Activated CD4-positive, alpha-beta T cell treated with anti-CD3 and anti-CD28 coated beads for 1 hour (primary cell): ENCODE measurements around the gene MEGF11.

Experiments
- DNase-seq: peaks from one replicate; pipeline ENCODE4 v3.0.0-alpha.2; 2020

Gene MEGF11

DNA sequence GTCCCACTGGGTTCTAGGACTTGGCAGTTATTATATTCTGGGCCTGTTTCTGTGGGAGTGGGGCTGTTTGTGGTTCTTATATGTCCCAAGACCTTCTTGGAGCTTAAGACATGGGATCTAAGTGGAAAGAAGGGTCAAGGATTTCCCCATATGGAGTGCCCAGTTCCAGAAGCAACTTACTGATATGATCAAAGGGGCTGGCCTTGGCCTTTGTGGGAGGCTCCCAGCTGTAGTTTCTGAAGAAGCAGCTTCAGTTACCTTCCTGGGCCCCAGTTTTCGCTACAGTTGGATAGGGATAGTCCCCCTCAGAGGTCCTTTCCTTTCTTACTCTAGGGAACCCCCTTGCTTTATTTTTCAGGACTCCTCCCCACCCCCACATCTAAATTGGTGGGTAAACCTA is 328.2 kb downstream of the MEGF11 start:
- DNase-seq = no peak

DNA sequence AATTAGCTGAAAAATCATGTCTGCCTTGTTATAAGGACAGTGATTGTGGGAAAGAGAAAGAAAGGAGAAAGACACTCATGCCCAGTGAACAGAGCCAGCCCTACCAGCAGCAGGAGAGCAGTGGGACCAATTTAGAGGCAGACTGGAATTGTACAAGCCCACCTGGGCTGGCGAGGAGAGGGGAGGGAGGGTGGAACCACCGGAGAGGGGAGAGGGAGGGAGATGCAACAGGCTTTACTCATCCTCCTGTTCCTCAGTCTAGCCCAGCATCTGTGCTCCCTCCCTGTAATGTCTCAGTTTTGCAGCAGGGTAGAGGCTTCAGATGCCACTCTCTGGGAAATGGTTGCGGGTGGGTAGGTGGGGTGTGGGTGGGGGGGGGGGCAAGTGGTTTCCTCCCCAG is 329.5 kb downstream of the MEGF11 start:
- no peak for DNase-seq

DNA sequence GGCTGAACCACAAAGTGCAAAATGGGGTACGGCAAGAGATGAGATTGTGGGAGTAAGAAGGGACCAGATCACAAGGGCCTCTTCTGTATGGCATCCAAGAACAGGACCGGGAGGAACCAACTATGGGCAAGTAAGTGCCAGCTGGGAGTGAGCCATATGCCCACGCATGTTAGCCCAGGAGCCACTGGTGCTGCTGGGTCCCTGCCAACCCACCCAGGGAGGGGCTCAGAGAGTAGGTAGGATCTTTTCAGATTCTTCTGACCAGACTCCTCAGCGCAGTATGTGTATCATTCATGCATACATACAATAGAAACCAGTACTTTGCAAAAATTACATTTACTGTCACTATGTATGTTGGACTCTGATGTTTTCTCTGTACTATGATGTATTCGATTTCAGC is 330.3 kb downstream of the MEGF11 start:
- DNase-seq = no peak

DNA sequence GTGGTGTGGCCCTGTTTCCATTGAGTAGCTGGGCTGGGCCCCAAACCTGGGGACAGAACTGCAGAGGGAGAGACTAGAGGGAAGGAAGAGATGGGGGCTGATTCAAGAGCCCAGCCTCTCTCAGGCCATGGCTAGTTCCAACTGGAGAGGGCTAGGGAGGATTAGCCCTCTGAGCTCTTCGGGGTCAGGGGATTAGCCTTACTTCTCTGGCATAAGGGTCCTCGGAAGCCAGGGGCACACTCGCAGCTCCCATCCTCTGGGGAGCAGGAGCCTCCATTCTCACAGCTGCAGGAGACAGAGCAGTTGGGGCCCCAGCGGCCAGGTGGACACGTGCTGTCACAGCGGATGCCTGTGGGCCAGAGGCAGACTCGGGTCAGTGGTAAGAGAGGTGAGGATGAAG is 330.9 kb downstream of the MEGF11 start:
- DNase-seq = no peak

DNA sequence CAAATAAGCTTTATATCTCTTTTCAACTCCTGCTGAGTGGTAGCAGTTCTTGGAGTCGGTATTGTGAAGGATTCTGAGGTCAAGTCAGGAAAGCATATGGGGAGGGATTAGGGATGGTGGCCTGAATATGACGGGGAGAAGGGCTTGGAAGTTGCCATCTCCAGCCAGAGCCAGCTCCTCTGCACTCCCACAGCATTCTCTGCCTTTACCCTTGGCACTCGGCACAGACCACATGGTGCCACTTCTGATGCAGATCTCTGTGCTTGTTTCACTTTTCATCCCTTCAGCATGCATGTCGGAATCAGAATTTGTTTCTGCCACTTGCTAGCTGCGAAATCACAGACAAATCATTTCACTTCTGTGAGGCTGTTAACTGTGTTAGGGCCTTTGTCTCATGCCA is 331.8 kb downstream of the MEGF11 start:
- no peak for DNase-seq

DNA sequence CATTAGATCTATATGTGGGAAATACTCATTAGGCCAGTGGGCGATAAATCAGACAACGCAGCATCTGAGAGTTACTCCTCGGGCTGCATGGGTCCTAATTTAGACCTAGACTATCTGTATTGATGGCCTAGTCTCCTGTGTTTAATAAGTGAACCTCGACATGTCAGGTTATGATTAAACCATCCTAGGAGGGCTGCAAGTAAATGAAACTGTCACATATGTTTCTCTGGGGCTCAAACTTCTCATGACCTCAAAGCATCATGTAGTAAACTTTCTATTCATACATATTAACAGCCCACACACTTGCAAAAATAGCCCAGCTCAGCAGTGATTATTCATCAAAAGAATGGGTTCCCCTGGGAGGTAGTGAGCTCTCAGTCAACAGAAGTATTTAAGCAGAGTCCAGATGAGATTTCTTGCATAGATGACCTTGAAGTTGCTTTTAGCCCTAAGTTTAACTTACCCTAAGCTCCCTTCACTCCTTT is 332.7 kb downstream of the MEGF11 start:
- no peak for DNase-seq

DNA sequence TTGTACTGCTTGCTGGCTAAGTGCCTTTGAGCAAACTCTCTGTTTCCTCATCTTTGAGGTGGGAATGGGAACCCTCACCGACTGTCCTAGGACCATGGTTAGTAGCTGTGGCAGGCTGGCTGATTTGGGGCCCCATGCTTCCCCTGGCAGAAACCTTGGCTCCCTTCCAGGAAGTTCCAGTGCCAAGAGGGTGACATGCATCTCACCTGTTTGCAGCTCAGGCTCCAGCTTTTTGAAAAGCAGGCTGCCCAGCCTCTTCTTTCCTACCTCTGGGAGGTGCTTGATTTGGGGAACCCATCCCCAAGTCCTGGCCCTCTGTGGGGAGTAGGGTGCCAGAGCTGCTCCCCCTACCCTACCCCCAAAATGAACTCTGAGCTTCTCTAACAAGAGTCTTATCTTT is 333.4 kb downstream of the MEGF11 start:
- DNase-seq = no peak

DNA sequence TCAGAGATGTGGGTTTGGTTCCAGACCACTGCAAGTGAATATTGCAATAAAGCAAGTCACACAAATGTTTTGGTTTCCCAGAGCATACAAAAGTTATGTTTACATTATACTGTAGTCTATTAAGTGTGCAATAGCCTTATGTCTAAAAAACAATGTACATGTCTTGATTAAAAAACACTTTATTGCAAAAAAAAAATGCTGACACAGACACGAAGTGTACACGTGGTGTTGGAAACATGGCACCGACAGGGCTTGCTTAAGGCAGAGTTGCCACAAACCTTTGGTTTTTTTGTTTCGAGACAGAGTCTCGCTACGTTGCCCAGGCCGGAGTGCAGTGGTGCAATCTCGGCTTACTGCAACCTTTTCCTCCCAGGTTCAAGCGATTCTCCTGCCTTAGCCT is 334.2 kb downstream of the MEGF11 start:
- no peak for DNase-seq

DNA sequence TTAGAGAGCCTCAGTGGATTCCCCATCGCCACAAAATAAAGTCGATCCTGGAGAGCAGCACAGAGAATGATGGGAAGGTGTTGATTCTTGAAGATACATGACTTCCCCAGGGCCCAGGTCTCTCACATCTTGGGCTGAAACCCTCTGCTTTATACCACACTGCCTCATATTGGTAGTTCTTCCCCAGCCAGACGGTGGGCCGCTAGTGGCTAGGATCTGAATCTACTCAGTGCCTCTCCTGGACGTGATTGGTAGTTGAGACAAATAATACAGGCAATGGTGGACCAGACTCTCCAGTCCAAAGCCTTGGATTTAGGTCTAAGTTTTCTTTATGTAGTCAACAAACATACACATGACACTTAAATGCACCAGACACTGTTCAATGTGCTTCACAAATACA is 334.6 kb downstream of the MEGF11 start:
- DNase-seq = no peak

DNA sequence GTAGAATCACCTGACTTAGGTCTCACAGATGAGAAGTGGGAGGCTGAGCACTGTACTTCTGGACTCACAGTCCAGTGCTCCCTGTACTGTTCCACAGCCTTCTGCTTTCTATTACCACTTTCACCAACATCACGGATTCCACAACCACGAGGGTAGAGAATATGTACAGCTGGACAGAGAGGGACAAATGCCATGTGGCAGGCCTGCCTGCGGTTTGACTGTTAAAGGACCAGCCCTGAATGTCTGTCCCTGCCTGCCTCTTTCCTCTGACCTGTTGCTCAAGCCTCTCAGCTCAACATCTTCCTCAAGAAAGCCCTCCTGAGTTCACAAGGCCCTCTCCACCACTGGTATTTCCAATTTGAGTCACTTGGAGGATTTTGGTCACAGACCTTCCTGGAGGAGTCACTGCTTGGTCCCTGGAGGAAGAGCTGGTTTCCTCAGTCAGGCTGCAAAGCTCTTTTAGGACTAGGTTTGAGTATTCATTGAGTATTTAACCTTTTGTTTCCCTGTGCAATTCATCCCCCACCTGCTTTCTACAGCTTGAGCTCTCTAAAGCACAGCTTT is 335.1 kb downstream of the MEGF11 start:
- no peak for DNase-seq

DNA sequence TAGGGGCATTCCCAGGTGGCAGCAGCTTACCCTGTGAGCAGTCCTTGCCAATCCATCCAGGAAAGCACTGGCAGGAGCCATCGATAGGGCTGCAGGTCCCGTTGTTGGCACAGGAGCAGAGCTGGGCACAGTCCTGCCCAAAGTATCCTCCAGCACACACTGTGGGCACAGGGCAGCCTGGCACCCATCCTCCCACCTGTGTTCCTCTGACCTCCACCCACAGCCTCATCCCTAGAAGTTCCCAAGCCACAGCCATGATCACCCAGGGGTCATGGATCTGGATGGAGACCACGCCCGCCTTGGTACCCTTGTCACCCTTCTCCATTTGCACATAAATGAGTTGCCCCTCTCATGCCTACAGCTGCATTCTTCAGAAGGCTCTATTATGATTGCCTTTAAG is 335.6 kb downstream of the MEGF11 start:
- DNase-seq = no peak

DNA sequence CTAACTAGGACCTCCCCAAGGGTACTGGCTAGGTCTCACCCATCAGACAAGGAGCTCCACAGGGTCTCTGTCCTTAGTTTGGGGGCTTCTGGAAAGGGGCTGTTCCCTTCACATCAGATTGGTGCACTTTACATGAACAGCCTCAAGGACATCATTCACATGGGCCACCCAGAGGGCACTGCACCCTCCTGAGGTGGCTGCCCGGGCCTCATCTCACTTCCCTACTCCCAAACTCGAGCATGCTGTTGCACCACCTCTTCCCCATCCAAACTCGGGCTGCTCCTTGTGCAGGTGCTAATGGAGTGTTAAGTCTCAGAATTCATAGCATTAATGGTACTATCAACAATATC is 336.2 kb downstream of the MEGF11 start:
- no peak for DNase-seq

DNA sequence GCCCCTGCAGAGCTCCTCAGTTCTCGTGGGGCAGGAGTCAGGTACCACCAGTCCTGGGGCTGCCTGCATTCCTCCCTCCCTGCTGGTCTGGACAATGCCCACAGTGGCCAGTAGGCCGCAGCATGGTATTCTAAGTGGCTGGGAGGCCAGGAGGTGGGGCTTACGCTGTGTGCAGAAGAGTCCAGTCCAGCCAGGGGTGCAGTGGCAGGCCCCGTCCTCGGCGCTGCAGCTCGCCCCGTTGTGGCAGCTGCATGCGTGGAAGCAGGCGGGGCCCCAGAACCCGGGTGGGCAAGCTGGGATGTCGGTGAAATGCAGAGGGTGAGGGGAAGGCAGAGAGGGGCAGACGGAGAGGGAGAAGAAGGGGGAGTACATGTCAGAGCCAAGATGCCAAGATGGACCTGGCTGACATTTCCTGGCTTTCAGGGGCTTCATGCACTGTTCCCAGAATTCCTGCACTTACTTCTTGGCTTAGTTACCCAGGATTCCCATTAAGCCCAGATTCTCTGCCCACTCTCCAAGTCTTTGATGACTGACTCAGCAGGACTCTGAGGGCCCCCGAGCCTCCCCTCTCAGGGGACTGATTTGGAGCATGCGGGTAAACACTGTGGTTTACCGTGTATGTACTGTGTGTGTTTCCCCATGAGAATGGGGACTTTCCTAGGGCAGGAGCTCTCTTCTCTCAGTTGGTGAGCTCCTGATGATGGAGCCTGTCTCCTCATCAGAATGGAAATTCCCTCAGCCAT is 336.7 kb downstream of the MEGF11 start:
- no peak for DNase-seq

DNA sequence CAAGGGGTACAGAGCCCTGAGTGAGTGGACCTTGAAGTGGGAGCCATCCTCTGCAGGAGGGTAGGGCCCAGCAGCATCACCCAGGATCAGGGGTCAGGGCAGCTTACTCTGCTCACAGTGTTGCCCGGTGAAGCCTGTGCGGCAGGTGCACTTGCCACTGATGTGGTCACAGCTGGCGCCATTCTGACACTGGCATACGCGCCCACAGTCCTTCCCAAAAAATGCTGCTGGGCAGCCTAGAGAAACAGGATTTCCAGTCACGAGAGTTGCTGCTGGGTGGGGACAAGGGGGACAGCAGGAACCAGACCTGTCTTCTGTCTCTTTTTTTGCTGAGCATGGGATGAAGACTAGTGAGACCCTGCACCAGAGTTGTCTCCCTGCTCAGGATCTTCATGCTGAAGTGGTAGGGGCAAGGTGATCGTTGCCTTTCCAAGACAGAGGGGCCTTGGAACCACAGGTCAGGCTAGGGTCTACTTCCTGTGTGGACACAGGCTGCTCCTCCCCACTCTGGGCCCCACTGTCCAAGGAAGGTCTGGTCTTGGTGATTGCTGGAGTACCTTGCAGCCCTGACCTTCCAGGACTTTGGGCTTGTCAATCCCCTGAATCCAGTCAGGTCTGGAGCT is 337.4 kb downstream of the MEGF11 start:
- no peak for DNase-seq

DNA sequence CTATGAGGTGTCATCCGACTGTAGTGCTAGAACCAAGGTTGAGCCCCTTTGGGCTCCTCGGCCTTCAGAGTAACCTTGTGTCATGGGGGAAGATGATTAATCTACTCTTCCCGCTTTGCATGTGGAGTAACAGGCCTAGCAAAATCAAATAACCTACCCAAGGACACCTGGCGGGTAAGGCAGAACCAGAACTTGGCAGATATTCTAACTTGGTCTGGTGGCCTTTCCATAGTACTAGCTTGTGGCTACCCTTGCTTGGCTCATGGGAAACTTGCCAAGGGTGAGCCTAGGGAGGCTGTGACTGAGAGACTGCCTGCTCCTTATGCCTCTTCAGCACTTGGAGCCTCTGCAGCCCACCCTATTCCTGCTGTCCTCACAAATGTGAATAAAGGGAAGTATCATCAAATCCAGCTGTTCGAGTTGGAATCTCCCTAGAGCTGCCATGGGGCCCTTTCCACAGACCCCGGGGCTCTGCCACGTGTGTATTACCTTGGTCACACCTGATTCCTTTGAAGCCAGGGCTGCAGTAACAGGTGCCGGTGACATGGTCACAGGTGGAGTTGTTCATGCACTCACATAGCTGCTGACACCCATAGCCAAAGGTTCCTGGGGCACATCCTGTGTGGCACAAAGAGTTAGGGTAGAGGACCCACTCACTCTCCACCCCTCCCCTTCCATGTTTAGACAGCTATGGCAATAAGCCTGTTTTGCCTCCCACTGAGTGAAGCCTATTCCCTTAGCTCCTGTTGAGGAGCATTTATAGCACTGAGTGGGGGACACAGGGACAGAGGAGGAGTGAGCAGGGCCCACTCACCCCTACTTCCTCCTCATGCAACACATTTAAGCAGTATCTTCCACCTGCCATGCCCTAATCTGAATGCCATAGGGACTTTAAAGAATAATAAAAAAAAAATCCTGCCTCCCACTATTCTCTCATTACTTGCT is 338.3 kb downstream of the MEGF11 start:
- DNase-seq = no peak

DNA sequence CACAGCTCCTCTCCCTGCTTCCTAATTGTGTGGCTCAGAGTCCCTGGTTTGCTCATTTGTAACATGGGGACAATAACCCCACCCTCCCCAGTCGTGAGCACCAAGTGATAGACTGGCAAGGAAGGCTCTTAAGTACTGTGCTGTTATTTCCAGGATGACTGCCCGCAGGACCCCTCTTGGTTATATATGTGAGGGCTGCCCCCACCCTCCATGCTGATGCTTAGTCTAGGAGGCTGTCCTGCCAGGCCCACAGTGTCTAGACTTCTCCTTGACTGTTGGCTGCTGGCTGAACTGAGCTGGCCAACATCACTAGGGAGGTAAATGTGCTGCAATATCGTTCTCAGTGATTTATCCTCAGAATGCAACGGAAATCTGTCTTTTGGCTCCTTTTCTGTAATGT is 339.2 kb downstream of the MEGF11 start:
- no peak for DNase-seq

DNA sequence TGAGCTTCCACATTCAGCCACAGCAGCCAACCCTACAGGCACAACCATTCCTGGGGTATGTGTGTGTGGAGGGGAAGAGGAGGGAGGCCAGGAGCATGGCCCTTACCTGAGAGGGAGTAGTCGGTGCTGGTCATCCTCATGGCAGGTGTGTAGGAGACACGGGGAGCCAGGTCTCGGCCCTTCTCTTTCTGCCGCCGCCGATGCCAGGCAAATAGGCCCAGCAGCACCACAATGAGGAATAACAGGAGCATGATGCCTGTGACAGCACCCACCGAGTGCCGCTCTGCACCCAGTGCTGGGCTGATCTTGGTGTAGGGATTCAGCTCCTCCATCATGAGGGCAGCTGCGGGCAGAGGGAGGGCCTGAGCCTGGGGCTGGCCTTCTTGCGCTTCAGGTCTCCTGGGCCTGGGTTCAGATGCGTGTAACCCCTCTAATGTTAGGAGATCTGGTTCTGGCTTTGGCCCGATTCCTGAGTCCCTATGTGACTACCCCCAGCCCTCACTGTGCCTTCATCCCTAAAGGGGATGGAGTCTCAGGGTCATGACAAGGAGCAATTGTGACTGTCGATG is 339.8 kb downstream of the MEGF11 start:
- DNase-seq = no peak

DNA sequence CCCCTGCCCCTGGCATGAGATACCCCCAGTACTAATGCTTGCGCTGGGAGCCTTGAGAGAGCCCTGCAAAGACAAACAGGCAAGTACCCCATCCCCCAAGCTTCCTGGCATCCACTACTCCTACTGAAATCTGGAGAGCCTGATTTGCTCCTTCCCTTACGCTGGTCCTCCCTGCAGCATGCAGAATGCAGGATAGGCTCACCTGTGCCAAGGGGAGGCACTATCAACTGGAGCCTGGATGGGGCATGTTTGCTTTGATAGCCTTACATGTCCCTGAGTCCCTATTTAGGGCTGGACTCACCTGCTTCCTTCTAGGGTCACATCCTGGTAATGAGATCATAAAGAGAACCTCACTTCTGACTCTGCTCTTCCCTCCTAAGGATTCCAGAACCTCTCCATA is 341.3 kb downstream of the MEGF11 start:
- no peak for DNase-seq

DNA sequence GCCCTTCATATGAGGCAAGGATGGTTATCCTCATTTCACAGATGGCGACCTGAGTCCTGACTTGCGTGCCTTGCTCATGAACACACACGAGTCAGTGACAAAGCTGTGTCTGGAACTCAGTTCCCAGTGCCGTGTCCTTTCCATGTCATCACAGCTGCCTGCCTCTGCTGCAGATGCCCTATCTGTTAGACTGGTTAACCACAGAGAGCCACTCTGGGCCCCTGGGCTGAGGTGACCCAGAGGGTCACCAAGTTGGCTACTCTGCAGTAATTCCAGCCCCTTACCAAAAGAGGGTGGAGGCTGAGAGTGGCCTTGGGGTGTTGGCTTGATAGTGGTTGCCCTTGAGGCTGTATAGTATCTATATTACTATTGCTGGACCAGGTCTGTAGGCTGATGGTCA is 343.2 kb downstream of the MEGF11 start:
- DNase-seq = no peak

DNA sequence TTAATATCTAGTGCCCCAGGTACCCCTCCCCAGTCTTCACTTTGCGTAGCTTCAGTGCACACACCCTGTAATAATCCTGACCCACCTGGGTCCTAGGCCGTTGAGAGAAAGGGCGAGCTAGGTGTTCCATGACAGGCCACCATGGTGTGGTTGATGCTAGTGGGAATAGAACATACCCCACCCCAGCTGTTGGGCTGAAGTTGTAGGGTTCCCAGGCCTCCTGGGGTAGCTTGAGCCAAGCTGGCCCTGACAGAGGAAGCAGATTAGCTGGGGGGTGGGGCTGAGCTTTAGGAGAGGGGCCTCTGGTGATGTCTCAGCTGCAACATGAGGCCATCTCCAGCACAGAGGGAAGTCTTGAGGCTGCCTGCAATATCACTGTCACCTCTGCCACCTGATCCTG is 343.7 kb downstream of the MEGF11 start:
- no peak for DNase-seq

DNA sequence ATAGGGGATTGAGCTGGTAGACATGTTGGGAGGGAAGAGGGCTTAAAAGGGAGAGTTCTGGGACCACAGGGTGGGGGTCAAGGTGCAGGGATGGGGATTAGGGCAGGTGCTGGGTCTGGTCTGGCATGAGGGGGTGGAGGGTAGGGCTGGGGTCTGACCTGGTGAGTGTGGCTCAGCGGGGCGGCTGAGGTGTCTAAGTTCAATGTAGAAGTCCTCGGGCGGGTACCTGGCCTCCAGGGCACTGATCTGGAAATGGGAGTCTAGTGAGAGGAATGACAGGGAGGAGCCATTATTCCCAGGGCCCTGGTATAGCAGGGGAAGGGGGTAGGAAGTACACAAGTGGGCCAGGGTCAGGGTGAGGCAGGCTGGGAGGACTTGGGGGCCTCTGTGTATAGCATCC is 344.7 kb downstream of the MEGF11 start:
- DNase-seq = no peak

DNA sequence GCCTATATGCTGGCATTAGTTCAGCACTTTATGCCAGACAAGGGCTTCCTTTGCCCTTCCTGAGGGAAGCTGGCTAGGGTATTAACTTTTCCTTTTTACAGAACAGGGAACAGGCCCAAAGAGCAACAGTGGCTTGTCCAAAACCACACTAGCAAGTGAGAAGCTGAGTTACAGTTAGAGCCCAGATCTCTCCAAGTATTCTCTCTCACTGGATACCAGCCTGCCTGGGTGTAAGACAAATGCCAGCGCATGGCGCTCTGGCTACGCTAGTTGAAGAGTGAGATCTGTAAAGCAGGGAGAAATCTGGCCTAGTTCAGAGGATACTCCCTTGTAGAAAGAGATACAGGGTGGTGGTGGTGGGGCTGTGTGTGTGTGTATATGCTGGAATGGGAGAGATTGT is 345.9 kb downstream of the MEGF11 start:
- no peak for DNase-seq

DNA sequence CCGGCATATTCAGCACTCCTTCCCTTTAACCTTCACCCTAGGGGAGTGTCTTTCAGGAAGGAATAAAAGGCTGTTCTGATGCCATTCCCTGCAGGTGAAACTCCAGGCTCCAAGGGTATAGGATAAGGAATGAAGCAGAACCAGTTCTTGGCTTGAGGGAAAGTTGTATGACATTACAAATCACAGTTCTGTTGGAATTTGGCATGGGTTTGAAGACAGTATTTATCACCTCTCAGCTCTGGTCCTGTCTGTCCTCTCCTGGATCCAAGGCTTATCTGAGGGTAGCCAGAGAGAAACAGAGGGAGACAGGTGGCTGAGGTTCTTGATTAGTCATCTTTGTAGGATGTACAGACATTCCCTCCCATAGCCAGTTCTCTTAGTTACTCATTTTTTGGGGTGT is 347.2 kb downstream of the MEGF11 start:
- DNase-seq = no peak
